HG02759 (cell line): ENCODE measurements around the gene PGAM5.
"Not testable (repeated sequence)": the region's sequence is repeated elsewhere in the genome, so short reads cannot be mapped to it uniquely, and the experiment has no call there.

Experiments used
- ATAC-seq: cut with Tn5 transposase; IDR thresholded peaks from one replicate; pipeline ENCODE4 v1.9.1; 2021; ENCODE audit warnings: mild to moderate bottlenecking, moderate library complexity; ENCODE audit not compliant: unreplicated experiment

PGAM5 gene

GRCh38 chr12:132687211-132688164 is 23.2 kb upstream of the PGAM5 start, which contains the start of the genes POLE and PXMP2:
POLE (minus strand) TSS chr12:132687342; CDS start chr12:132687315, 27 bp downstream.
PXMP2 (plus strand) TSS chr12:132687587; CDS start chr12:132687671, 84 bp downstream.
- ATAC-seq = peak; percentile 95

- no peak for ATAC-seq
These were observed 21.4 kb upstream of the PGAM5 start for GRCh38 chr12:132689227-132689626.

- ATAC-seq = no peak
These were observed 20.5 kb upstream of the PGAM5 start for GRCh38 chr12:132690112-132690511.

- not testable (repeated sequence) for ATAC-seq
These were observed 18.6 kb upstream of the PGAM5 start for GRCh38 chr12:132692030-132692429.

GRCh38 chr12:132694888-132695287 is 15.8 kb upstream of the PGAM5 start:
- ATAC-seq = not testable (repeated sequence)

- no peak for ATAC-seq
These were observed 15.2 kb upstream of the PGAM5 start for GRCh38 chr12:132695431-132695830.

GRCh38 chr12:132698341-132698740 is 12.3 kb upstream of the PGAM5 start:
- no peak for ATAC-seq

- peak; percentile 81 for ATAC-seq
These were observed 10.3 kb upstream of the PGAM5 start for GRCh38 chr12:132700212-132700822.

GRCh38 chr12:132702640-132703039 is 8.0 kb upstream of the PGAM5 start:
- no peak for ATAC-seq

- no peak for ATAC-seq
These were observed 7.0 kb upstream of the PGAM5 start for GRCh38 chr12:132703641-132704040.

- no peak for ATAC-seq
These were observed 3.4 kb upstream of the PGAM5 start for GRCh38 chr12:132707241-132707640.

- no peak for ATAC-seq
These were observed 2.5 kb upstream of the PGAM5 start for GRCh38 chr12:132708150-132708549.

- peak; percentile 27 for ATAC-seq
These were observed 618 bp upstream of the PGAM5 start for GRCh38 chr12:132710043-132710404.

- ATAC-seq = peak; percentile 20
These were observed 620 bp downstream of the PGAM5 start for GRCh38 chr12:132711080-132711843.

- no peak for ATAC-seq
These were observed 2.5 kb downstream of the PGAM5 start for GRCh38 chr12:132713123-132713522.

GRCh38 chr12:132715874-132716273 is 5.2 kb downstream of the PGAM5 start:
- ATAC-seq = no peak

GRCh38 chr12:132716356-132716755 is 5.7 kb downstream of the PGAM5 start:
- ATAC-seq = no peak

GRCh38 chr12:132717011-132717410 is 6.4 kb downstream of the PGAM5 start:
- ATAC-seq = no peak

GRCh38 chr12:132717531-132718387 is 7.1 kb downstream of the PGAM5 start:
- ATAC-seq = no peak

GRCh38 chr12:132718644-132719043 is 8.0 kb downstream of the PGAM5 start:
- ATAC-seq = no peak
